HUES48 (cell line): ENCODE results near the gene NATD1.
A peak's percentile ranks its signal among the peaks of the same experiment; 100 is the strongest.
"Not testable (repeated sequence)": the region's sequence is repeated elsewhere in the genome, so short reads cannot be mapped to it uniquely, and the experiment has no call there.

Experiments
- H3K27ac ChIP-seq: one replicate; pipeline ENCODE4 v1.7.0; 2013; ENCODE audit warnings: low read depth, low read length, inconsistent platforms
- H3K27me3 ChIP-seq: 2 replicates; pipeline ENCODE4 v1.6.1; 2013; ENCODE audit warnings: mild to moderate bottlenecking, low read length; ENCODE audit not compliant: control insufficient read depth, insufficient read depth
- H3K36me3 ChIP-seq: 2 replicates; pipeline ENCODE4 v1.6.1; 2013; ENCODE audit warnings: low read length; ENCODE audit not compliant: control insufficient read depth, insufficient read depth
- H3K4me1 ChIP-seq: 2 replicates; pipeline ENCODE4 v1.6.1; 2013; ENCODE audit warnings: mild to moderate bottlenecking, low read length; ENCODE audit not compliant: control insufficient read depth, insufficient read depth
- H3K4me3 ChIP-seq: 2 replicates; pipeline ENCODE4 v1.5.1; 2013; ENCODE audit warnings: mild to moderate bottlenecking, low read depth, low read length
- H3K9ac ChIP-seq: 2 replicates; pipeline ENCODE4 v1.6.1; 2013; ENCODE audit warnings: mild to moderate bottlenecking, low read depth, low read length, moderate library complexity
- H3K9me3 ChIP-seq: 2 replicates; pipeline ENCODE4 v1.6.1; 2013; ENCODE audit warnings: low read length; ENCODE audit not compliant: control insufficient read depth, insufficient read depth

NATD1 gene

GRCh38 chr17:21241564-21241963 is 11.6 kb downstream of the NATD1 start:
- Histone ChIP-seq H3K9me3 (no peaks in the 10 kb centered on the region), H3K27ac (no peak overlapping the region), H3K4me1 (peaks cover 8% of the 10 kb centered on the region; the same call in 1 of the 2 replicates), H3K9ac (no peak overlapping the region), H3K36me3 (no peaks in the 10 kb centered on the region), H3K4me3 (no peak overlapping the region), H3K27me3 (no peaks in the 10 kb centered on the region)

- Histone ChIP-seq H3K9ac (no peak overlapping the region), H3K9me3 (no peaks in the 10 kb centered on the region), H3K4me3 (no peak overlapping the region)
Observed at GRCh38 chr17:21240369-21241055, 12.7 kb downstream of the NATD1 start.

GRCh38 chr17:21239680-21240368 is 13.4 kb downstream of the NATD1 start:
- Histone ChIP-seq H3K27me3 (no peaks in the 10 kb centered on the region), H3K27ac (peak overlapping the region; percentile 71), H3K9ac (no peak overlapping the region), H3K36me3 (no peaks in the 10 kb centered on the region), H3K4me1 (peaks cover 8% of the 10 kb centered on the region; the same call in 1 of the 2 replicates), H3K9me3 (no peaks in the 10 kb centered on the region), H3K4me3 (no peak overlapping the region)

More at GRCh38 chr17:21240369-21241055, 12.7 kb downstream of the NATD1 start:
- H3K36me3 ChIP-seq, result no peaks in the 10 kb centered on the region
- H3K4me1 ChIP-seq, result peaks cover 8% of the 10 kb centered on the region; the same call in 1 of the 2 replicates
- peak overlapping the region; percentile 71 for H3K27ac ChIP-seq
- no peaks in the 10 kb centered on the region for H3K27me3 ChIP-seq

DNA sequence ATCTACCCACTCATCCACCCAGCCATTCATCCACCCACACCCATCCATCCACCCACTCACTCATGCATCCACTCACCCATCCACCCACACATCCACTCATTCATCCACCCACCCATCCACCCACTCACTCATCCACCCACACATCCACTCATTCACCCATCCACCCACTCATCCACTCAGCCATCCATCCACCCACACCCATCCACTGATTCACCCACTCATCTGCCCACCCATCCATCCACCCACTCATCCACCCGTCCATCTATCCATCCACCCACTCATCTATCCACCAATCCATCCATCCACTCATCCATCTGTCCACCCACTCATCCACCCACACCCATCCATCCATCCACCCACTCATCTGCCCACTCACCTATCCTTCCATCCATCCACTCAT is 17.3 kb downstream of the NATD1 start:
- H3K27ac ChIP-seq, result no peak overlapping the region
- H3K27me3 ChIP-seq, result no peaks in the 10 kb centered on the region
- peaks cover 8% of the 10 kb centered on the region; the same call in 1 of the 2 replicates for H3K4me1 ChIP-seq
- H3K9me3 ChIP-seq, result no peaks in the 10 kb centered on the region
- H3K9ac ChIP-seq, result no peak overlapping the region
- no peak overlapping the region for H3K4me3 ChIP-seq
- no peaks in the 10 kb centered on the region for H3K36me3 ChIP-seq

GRCh38 chr17:21233581-21234347 is 19.4 kb downstream of the NATD1 start:
- Histone ChIP-seq H3K4me1 (no peaks in the 10 kb centered on the region), H3K27me3 (no peaks in the 10 kb centered on the region), H3K9me3 (no peaks in the 10 kb centered on the region), H3K4me3 (no peak overlapping the region), H3K27ac (no peak overlapping the region), H3K9ac (no peak overlapping the region), H3K36me3 (no peaks in the 10 kb centered on the region)

- Histone ChIP-seq H3K9me3 (no peaks in the 10 kb centered on the region), H3K27me3 (no peaks in the 10 kb centered on the region), H3K4me1 (no peaks in the 10 kb centered on the region), H3K36me3 (no peaks in the 10 kb centered on the region), H3K27ac (no peak overlapping the region), H3K4me3 (no peak overlapping the region), H3K9ac (no peak overlapping the region)
Observed at GRCh38 chr17:21232033-21232749, 21.0 kb downstream of the NATD1 start.

- no peaks in the 10 kb centered on the region for H3K4me1 ChIP-seq
- H3K4me3 ChIP-seq, result no peak overlapping the region
- H3K27me3 ChIP-seq, result no peaks in the 10 kb centered on the region
- no peaks in the 10 kb centered on the region for H3K9me3 ChIP-seq
- H3K36me3 ChIP-seq, result no peaks in the 10 kb centered on the region
- H3K27ac ChIP-seq, result no peak overlapping the region
- H3K9ac ChIP-seq, result no peak overlapping the region
Observed at GRCh38 chr17:21231533-21231932, 21.7 kb downstream of the NATD1 start.

DNA sequence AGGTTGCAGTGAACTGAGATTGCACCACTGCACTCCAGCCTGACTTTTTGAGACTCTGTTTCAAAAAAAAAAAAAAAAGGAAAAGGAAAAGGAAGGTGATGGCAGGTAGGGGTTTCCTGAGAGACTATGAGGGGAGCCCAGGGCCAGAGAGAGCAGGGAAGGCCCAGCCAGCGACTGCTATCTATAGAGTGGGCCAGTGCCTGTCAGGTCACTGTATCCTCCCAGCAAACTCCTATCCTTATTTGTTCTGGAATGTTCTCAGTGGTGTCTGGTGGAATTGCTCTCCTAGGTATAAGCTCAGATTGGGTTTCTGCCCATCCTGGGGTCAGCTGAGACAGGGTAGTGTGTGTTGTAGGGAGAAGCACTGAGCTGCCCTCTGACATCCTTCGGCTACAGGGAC is 24.4 kb downstream of the NATD1 start:
- no peak overlapping the region for H3K9ac ChIP-seq

DNA sequence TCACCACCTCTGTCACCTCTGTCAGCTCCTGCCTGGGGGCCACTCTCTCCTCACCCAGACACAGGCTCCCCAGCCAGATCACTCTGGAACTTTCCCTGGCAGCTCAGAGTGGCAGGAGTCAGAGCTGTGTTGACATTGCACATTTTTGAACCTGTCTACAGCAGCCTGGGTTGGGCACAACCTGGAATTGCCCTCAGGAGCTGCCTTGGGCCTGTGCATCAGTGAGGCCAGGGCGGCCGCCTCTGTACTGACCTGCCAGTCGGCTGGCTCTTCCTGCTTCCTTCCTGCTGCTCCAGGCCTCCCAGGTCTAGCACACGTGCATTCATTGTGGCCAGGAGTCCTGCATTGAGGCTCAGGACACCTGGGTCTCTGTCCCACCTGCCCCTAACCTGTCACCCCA is 25.1 kb downstream of the NATD1 start:
- H3K36me3 ChIP-seq, result no peaks in the 10 kb centered on the region
- no peaks in the 10 kb centered on the region for H3K27me3 ChIP-seq
- no peaks in the 10 kb centered on the region for H3K4me1 ChIP-seq
- no peak overlapping the region for H3K9ac ChIP-seq
- H3K9me3 ChIP-seq, result no peaks in the 10 kb centered on the region
- H3K4me3 ChIP-seq, result no peak overlapping the region
- no peak overlapping the region for H3K27ac ChIP-seq

More for the DNA sequence above, 24.4 kb downstream of the NATD1 start:
- H3K27me3 ChIP-seq, result no peaks in the 10 kb centered on the region
- H3K27ac ChIP-seq, result no peak overlapping the region
- H3K36me3 ChIP-seq, result no peaks in the 10 kb centered on the region
- H3K4me3 ChIP-seq, result no peak overlapping the region
- no peaks in the 10 kb centered on the region for H3K9me3 ChIP-seq
- H3K4me1 ChIP-seq, result no peaks in the 10 kb centered on the region

DNA sequence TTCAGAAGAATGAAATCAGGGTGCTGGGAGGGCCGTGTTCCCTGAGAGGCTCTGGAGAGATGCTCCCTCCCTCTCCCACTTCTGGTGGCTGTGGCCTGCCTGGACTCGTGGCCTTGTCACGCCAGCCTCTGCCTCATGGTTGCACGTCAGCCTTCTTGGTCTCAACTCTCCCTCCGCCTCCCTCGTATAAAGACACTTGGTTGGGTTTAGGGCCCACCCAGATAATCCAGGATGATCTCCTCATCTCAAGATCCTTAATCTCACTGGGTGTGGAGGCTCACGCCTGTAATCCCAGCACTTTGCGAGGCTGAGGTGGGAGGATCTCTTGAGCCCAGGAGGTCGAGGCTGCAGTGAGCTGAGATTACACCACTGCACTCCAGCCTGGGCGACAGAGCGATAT is 25.9 kb downstream of the NATD1 start:
- H3K4me3 ChIP-seq, H3K36me3 ChIP-seq, H3K27me3 ChIP-seq, H3K4me1 ChIP-seq, H3K27ac ChIP-seq, H3K9ac ChIP-seq, H3K9me3 ChIP-seq: not testable (repeated sequence)
